NB4 (cell line): ENCODE data around the gene GAGE10.

Experiments
- MYC ChIP-seq: IDR thresholded peaks from 2 replicates; pipeline ENCODE4 v1.6.1; 2011; ENCODE audit warnings: low read depth, low read length
- POLR2A ChIP-seq: IDR thresholded peaks from 2 replicates; pipeline ENCODE4 v1.6.1; 2011; ENCODE audit warnings: mild to moderate bottlenecking; ENCODE audit not compliant: insufficient read length; ENCODE audit errors: extremely low read depth
- TF ChIP-seq, protein P1 (sequence below): IDR thresholded peaks from one replicate; pipeline ENCODE4 v1.5.1; 2012; ENCODE audit warnings: low read depth, low read length
- TF ChIP-seq, protein P2 (sequence below): IDR thresholded peaks from 2 replicates; pipeline ENCODE4 v1.6.1; 2011; ENCODE audit warnings: low read depth, low read length

DNA sequence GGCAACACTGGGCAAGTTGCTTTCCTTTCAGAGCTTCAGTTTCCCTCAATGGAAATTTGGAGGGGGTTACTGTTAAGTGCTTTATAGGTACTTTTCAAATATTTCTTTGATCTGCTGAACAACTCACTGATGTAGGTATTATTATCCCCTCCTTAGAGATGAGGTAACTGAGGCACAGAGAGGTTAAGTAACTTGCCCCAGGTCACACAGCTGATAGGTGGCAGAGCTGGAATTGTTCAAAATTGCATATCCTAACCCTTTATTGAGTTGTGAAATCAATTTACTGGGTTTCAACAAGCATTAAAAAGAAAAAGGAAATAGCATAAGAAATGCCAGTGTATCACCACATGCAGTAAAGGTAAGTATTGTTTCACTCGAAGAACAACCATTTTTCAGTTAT lies 27.2 kb upstream of the GAGE10 start:
- TF ChIP-seq MYC (no peak), POLR2A (no peak)
- TF ChIP-seq, protein P1, sequence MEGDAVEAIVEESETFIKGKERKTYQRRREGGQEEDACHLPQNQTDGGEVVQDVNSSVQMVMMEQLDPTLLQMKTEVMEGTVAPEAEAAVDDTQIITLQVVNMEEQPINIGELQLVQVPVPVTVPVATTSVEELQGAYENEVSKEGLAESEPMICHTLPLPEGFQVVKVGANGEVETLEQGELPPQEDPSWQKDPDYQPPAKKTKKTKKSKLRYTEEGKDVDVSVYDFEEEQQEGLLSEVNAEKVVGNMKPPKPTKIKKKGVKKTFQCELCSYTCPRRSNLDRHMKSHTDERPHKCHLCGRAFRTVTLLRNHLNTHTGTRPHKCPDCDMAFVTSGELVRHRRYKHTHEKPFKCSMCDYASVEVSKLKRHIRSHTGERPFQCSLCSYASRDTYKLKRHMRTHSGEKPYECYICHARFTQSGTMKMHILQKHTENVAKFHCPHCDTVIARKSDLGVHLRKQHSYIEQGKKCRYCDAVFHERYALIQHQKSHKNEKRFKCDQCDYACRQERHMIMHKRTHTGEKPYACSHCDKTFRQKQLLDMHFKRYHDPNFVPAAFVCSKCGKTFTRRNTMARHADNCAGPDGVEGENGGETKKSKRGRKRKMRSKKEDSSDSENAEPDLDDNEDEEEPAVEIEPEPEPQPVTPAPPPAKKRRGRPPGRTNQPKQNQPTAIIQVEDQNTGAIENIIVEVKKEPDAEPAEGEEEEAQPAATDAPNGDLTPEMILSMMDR = no peak
- TF ChIP-seq, protein P2, sequence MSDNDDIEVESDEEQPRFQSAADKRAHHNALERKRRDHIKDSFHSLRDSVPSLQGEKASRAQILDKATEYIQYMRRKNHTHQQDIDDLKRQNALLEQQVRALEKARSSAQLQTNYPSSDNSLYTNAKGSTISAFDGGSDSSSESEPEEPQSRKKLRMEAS = no peak
